Activated CD8-positive, alpha-beta memory T cell treated with anti-CD3 and anti-CD28 coated beads for 24 hours (primary cell): Measurements from ENCODE around the gene GTPBP3.

Experiments
- DNase-seq: peaks from one replicate; pipeline ENCODE4 v3.0.0-alpha.2; 2020

Gene GTPBP3

DNA sequence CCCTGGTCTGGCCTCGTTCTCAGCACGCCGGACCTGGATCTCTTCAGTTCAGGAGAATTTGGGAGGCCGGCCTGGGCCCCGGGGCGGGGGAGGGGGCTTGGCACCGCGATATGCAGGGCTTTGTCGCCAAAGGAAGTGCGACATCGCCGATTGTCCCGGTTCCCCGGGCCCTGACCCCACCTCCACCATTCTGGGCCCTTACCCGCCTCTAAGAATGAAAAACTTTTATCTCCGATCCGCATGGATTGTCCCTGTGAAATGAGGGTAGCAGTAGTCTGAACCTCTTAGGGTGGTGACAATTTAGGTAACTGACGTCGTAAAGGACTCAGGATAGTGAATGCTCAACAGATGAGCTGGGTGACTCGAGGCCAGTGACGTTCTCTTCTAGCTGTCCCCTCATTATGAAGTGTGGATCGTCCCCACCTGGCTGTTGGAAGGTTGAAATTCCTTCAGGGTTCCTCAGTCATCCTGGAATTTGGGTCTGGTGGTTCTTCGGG is 27.3 kb upstream of the GTPBP3 start:
- no peak for DNase-seq

DNA sequence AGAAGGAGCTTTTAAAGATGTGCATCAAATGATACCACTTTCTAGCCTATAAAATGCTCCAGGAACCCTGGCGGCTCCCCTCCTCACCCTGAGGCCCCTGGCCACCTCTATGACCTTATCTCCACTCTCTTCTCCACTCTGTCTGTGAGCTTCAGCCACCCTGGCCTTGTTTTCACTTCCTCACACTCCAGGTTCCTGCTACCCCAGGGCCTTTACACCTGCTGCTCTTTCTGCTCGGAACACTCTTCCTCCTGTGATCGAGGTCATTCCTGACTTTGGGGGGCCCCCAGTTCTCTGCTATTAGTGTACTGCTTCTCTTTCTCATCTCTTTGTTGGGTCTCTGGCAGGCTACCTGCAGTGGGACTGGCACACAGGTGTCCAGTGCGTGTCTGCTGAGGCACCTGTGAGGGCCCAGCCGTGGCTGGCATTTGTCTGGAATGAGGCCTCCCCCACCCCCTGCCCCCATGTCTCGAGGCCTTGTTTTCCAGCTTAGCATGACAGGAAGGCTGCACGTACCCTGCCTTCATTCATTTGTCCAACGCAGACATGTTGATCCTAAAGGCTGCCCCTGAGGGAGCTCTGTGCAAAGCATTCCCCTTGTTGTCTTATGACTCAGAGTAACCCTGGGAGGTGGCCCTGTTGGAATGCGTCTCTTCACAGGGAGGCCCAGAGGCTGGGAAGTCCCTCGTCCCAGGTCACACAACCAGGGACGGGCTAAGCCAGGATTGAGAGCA is 25.7 kb upstream of the GTPBP3 start:
- DNase-seq: no peak

DNA sequence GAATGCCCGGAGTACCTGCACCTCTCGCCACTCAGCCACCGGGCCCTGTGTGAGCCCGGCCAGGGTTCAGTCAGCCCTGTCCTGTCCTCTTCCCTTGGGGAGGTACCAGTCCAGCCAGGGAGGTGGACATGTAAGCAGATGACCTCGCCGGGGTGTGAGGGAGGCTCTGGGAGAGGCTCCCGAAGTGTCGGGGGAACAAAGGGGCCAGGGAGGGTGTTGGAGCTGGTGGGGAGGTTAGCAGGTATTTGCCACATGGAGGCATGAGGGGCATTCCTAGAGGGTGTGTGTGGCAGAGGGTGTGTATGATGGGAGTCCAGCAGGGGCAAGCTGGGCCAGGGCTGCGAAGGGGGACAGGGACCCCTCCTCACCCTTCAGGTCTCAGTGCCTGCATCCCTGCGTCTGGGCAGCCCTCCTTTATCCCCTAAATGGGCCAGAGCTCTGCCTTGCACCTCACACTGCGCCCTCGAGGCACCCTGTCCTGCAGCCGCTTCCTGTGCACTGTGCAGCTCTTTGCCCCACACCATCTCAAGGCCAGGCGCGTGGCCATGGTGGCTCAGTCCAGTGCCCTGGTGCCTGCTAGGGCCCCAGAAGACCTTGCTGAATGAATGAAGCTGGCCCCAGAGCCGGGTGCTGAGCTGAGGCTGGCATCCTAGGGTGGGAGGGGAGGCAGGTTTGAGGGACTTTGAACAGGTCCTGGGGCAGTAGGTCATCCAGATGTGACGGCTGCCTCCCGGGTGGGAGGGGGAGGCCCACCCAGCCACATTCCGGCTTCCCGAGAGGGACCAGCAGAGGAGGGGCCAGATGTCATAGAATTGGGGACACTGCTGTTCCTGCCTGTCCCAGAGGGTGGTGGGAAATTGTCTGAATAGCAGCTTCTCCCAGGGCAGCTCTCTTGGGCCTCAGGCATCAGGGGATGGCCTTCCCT is 24.9 kb upstream of the GTPBP3 start:
- DNase-seq: no peak

DNA sequence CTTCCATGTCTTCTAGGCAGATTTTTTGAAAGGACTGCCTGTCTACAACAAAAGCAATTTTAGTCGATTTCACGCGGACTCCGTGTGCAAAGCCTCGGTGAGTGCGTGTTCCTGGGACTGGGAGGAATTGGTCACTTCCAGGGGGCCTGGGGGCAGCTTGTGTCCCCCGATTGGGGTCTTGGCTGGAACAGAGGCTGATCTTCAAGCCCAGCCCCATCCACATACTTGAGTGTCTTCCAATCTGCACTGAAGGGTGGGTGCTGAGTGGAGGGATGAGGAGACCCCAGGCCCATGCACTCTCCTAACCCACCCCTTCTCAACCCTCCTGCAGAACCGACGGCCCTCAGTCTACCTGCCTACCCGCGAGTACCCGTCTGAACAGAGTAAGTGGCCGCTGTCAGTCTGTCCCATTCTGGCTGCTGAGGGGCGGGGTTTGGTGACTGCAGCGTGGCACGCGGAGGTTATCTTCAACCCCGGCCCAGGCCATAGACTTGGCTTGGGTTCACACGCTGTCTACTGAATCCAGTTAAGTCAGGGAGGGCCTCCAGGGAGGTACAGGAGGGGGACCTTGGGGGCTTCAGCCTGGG is 23.3 kb upstream of the GTPBP3 start:
- DNase-seq: no peak

DNA sequence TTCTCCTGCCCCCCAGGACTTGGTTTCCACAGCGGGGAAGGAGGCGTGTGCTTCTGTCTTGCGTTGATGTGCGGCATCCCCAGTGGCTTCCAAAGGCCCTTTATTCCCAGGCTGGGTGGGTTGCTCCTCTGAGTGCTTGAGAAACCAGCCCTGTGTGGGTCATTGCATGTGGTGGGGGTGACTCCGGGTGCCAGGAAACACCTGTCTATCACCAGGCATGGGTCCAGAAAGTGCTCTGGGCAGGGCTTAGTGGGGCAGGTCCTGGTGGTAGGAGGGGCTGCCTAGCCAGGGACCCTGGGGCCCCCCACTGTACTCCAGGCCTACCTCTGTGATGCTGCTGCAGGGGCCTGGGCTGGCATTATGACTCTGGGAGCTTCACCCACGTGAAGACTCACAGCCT is 18.4 kb upstream of the GTPBP3 start:
- DNase-seq: no peak

DNA sequence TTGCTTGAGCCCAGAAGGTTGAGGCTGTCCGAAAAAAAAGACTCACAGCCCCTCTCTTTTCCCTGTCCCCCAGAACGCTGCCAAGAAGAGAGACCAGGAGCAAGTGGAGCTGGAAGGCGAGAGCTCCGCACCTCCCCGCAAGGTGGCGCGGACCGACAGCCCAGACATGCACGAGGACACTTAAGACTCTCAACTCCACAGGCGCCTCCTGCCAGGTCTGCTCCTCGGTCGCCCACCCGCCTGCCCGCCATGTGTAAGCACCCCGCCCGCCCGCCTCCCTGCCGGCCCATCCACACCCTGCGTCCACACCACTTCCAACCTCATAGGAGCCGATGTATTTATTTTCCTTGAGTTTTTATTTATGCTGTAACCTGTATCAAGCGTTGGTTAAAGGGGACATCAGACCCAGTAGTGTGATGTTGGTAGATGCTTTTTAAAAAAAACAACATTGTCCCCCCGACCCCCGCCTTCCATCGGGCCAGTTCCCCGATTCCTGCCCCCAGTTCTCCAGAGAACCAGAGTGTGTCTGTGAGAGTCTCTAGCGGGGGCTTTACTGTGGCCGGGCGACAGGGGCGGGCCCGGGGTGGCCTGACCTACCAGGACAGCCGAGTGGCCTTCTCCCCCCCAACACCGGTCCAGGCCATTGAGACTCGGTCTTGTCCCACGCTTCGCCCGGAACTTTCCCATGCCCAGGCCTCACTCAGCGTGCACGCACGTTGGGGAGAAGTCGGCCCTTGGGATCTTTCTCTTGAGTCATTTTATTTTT is 17.7 kb upstream of the GTPBP3 start:
- DNase-seq: no peak

DNA sequence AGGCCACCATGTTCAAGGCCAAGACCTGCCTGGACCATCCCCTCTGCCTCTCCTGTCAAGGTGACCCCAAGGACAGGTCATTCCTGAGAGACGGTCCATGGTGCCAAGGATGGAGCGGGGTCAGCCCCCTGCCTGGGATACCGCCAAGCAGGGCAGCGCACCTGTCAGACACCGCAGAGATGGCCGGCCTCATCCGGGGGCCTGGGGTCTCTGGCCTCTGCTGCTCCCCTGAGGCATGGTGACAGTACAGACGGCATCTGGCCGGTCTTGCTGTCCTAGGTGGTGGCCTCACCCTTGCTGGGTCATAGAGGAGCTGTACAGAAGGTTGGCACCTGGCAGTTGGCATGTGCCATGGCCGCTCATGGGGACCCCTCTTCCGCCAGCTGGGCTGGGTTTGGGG is 16.9 kb upstream of the GTPBP3 start:
- DNase-seq: no peak

DNA sequence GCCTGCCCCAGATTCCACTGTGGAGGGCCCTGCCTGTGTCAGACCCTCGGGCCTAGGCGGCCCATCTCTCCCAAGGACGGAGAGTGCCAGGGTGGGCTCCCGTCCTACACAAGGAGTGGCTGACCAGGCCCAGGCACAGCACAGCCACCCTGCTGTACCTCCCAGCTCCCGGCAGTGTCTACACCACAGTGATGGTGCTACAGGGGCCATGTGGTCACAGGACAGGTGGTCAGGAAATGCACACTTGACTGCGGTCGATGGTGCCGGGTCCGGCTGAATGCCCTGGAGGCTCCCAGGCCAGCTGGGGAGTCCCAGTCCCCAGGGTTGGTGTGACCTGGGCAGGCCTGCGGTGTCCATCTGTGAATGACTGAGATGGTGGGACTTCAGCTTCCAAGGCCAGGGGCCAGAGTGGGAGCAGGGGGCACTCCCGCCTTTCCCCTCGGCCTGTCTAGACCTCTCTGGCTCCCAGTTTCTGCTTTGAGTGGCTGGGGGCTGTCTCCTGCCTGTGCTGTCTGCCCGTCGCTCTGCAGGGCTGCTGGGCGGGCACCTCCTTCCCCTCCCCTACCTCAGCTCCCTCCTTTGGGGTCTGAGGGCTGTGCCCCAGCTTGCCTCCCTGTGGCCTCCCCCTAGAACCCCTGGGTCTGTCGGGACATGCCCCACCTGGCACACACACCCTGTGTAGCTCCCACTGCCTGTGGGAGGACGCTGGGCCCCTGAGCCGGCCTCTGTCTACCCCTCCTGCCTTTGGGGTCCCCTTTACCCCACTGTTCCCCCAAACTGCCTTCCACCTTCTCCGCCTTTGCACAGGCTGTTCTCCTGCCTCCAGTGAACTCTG is 15.5 kb upstream of the GTPBP3 start:
- no peak for DNase-seq

DNA sequence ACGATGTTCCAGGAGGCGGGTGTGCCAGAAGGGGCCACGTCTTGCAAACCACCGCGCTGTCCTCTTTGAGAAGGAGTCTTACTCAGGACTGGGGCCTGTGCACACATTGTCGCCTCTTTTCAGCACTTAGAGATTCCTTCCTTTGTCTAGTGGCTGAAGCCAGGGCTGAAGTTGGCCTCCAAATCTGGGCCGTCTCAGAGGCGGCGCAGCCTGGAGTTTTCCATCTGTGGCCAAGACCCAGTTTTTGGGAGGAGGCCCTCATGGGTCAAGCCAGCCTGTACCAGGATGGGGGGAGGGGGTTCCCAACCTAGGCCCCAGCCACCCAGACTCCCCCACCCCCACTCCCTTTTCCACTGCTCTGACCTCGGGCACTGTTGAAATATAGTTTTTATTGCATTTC is 14.5 kb upstream of the GTPBP3 start:
- DNase-seq: no peak

DNA sequence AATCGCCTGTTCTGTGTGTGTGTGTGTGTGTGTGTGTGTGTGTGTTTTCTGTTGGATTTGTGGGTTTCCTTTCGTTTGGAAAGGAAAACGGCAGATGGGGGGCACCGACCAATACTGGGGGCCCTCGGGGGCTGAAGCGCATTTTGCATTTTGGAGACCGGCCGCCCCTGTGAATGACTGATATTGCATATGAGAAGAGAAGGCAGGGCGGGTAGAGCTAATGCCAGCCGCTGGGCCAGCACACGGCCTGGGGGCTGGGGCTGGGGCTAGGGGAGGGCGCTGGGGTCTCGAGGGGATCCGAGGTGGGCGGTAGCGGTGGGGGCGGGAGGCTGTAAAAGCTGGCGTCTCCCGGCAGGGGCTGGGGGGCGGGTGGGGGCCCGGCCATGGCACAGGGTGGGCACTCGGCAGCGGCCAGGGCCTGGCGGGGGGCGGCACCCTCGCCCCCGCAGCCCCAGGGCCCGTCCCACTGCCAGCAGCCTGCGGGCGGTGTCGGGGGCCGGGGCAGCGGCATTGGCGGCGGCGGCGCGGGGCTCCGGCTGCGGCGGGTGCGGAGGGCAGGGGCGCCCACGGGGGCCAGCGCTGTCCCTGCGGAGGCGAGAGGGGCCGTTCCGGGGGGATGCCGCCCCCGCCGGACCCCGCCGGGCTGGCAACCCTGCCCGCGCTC is 13.9 kb upstream of the GTPBP3 start:
- DNase-seq: no peak

DNA sequence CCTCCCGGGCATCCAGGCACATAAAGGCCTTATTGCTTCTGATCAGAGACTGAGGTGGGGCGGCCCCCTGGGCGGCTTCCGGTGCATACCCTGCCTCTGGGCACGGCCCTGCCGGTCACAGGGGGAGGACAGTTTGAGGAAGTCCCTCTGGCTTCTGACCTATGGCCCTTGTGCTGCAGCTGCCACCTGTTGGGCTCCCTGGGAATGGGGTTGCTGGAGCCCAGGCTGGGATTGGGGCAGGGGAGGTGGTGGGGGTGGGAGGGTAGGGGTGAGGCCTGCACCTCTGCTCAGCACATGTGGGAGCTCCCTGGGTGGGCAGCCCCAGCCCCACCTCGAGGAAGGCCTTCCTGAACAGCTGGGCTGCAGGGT is 13.4 kb upstream of the GTPBP3 start:
- DNase-seq: no peak

DNA sequence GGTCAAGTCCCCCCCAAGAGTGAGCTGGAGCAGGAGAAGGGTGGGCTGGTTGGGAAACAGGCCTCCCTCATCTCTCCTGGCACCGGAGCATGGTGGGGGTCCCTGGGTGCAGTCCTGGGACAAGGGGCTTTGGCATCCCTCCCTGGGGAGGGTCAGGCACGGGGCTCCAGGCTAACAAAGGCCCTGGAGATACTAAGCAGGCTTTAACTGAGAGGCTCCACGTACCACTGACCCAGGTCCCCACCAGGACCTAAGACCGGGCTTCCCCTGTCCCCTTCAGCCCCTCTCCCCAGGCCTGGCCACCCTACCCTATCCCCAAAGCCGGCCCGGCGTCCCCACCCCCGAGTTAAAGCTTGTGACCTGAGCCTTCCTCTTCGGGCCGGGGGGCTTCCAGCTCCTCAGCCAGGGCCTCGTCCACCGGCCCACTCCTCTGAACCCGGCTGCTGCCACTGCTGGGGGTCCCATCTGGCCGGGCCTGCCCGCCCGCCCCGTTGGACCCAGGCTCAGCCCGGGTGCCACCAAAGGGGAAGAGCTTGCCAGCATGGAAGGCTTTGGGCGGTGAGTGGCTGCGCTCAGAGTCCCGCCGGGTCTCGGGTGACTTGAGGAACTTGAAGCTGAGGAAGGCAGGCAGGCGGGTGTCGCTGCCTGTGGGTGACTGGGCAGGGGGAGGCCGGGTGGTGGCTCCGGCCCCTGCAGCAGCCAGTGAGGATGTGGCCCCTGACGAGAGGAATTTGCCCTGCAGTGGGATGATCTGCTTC is 12.8 kb upstream of the GTPBP3 start:
- no peak for DNase-seq

DNA sequence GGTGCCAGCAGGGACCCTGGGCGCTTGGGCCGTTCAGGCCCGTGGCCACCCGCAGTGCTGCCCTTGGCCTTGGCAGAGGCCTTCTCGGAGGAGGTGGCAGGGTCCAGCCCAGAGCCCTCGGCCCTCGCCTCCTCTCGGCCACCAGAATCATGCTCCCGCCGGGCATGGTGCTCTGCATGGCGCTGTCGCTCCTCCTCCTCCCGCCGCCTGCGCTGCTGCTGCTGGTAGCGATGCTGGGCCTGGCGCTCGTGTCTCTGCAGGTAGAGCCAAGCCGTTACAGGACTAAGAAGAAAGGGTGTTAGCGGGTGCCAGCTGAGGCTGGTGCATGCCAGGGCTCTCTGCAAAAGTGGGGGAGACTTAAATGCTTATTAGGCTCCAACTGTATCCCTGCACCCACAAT is 12.2 kb upstream of the GTPBP3 start:
- DNase-seq: no peak

DNA sequence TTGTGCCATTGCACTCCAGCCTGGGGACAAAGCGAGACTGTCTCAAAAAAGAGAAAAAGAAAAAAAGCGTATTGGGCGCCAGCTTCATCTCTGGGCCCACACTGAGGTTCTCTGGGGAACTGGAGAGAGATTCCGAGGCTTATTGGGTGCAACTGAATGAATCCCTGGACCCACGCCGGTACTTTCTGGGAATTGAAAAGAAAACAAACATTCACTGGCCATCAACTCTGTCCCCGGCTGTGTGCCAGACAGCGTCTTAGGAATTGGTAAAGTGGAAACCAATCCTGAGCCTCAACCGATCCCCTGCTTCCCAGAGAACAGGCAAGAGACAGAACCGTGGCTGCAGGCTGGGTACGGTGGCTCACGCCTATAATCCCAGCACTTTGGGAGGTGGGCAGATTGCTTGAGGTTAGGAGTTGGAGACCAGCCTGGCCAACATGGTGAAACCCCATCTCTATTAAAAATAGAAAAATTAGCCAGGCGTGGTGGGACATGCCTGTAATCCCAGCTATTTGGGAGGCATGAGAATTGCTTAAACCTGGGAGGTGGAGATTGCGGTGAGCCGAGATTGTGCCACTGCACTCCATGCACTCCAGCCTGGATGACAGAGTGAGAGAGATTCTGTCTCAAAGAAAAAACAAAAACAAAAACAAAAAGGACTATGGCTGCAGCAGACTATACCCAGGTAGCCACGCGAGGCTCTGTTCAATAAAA is 11.3 kb upstream of the GTPBP3 start:
- no peak for DNase-seq

DNA sequence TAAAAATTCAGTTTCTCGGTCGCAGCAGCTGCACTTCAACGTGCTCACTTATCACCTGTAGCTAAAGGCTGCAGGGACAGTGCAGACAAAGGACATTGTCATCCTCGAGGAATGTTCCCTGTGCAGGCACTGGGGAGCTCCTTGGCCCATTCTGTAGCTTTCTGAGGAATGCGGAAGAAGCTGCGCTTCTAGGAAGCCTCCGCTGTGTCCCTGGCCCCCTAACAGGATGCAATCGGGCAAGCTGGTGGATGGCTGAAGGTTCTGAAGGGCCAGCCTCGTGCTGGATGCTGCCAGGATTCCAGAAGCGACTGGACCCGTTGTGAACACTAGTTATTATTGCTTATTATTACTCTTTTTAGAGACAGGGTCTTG is 10.8 kb upstream of the GTPBP3 start:
- DNase-seq: no peak

DNA sequence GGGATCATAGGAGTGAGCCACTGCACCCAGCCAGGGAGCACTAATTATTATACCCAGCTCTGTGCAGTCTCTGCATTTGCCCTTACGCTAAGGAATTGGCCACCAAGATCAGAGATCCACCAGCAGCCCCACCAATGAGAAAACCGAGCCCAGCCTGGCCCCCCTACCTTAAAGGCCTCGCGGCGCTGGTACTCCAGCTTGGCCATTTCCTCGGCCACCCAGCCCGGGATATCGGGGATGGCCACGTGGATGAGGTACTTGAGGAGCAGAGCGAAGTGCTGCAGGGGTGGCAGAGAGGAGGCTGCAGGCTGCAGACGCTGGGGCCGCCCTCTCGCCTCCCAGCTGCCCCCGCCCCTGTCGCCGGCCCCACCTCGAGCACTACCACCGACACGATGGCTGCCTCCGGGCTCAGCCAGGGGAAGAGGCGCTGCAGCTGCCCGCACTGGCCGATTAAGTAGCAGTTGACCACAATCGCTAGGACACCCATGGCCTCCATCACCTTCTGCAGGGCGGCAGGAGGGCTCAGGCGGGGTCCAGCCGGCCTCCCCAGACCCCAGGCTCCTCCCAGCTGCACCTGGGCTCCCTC is 10.2 kb upstream of the GTPBP3 start:
- DNase-seq: no peak

DNA sequence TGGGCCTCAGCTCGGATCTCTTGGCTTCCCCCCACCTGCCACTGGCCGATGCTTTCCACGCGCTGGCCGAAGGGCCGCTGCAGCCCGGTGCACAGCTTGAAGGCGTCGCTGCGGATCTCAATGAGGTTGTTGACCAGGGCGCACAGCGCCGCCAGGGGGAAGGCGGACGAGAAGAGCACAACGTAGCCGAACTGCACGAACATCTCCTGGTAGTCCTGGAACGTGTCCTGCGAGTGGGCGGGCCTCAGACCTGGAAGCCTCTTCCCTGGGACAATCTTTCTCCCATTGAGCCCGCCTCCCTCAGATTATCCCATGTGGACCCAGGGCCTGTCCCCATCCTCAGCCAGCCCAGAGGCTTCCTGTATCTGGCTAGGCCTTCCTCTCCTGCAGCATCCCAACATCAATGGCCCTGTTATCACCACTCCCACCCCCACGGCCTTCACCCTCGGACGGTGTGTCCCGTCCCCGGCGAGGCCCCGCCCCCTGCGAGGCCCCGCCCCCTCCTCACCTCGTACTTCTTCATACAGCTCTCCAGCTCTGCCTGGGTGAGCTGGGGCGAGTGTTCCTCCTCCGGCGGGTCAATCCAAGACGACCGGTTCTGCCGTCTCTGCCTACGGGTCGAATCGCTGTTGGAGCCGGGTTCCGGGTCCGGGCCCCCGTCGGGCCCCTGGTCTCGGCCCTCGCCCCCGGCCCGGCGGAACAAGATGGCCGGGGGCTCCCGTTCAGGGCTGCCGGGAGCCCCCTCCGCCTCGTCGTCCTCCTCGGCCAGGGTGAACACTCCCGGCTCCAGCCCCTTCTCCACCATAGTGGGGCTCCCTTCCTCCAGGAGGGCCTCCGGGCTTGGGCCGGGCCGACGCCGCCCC is 9.5 kb upstream of the GTPBP3 start:
- peak; percentile 83 for DNase-seq

DNA sequence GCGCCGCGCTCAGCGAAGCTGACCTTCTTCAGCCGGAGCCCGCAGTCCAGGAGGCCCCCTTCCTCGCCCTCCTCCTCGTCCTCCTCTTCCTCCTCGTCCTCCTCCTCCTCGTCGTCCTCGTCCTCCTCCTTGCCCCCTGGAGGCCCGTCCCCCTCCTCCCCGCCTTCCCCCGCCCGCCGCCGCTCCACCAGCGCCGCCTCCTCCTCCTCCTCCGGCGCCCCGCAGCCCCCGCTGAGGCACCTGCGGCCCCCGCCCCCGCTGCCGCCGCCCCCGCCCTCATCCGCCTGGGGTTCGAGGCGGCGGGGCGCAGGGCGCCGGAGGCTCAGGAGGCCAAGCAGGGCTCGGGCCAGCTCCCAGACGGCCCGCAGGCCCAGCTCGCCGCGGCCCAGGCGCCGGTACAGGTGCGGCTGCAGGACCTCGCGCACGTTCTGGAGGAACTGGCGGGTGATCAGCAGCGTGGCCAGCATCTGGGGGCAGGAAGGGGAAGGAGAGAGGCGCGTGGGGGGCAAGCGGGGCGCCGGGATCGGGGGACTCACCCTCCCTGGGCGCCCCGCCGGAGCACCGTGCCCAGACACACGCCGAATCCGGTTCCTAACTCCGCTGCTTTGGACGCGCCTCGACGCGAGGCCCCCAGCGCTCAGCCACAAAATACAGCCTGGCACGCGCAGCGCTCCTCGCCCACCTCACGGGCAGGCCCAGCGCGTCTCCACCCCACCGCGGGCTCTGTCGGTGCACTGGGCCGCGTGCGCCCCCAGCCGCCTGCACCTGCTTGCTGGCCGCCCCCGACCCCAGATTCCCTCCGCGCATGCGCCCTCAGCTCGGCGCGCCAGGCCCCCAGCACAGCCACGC is 8.6 kb upstream of the GTPBP3 start:
- peak; percentile 74 for DNase-seq
